SK-MEL-5 (cell line): Measurements from ENCODE around the gene TBL1X. TPM values are rescaled to one million over a fixed set of nuclear protein-coding genes. Genes with fewer than 3 reads are reported as not detected.
"Not testable (repeated sequence)": the region's sequence is repeated elsewhere in the genome, so short reads cannot be mapped to it uniquely, and the experiment has no call there.

ENCODE experiments used
- DNase-seq: peaks from one replicate; pipeline ENCODE4 v3.0.0-alpha.2; 2016; ENCODE audit warnings: low read depth, low spot score
- in situ Hi-C: cut with HindIII; loops from 2 replicates; pipeline ENCODE4 v1.10.0; 2016; ENCODE audit warnings: low sequenced_read_pairs, high pct_unique_total_duplicates, low pct_unique_long_range_greater_than_20kb
- total RNA-seq: library from RNA; depleted of rRNA; stranded (reverse); fragments of >200 nt; shearing (Covaris generic); gene quantifications from 2 replicates; pipeline ENCODE4 v1.2.3, GENCODE V29; 2014

Gene TBL1X
- total RNA-seq, 1 experiment from 2014 or later = 5.3 TPM

GRCh38 chrX:9729171-9729885 lies 264.5 kb downstream of the TBL1X start:
- in situ Hi-C loops = no loop called here
- peak; percentile 86 for DNase-seq

- no peak for DNase-seq
- in situ Hi-C loops = no loop called here
Measured at GRCh38 chrX:9730078-9730477, 265.2 kb downstream of the TBL1X start.

- in situ Hi-C loops = no loop called here
- DNase-seq = no peak
Measured at GRCh38 chrX:9730752-9731151, 265.9 kb downstream of the TBL1X start.

- in situ Hi-C loops = no loop called here
- no peak for DNase-seq
Measured at GRCh38 chrX:9737363-9737762, 272.5 kb downstream of the TBL1X start.

- DNase-seq = no peak
- in situ Hi-C loops = no loop called here
Measured at GRCh38 chrX:9738151-9738550, 273.3 kb downstream of the TBL1X start.

GRCh38 chrX:9739130-9739529 lies 274.3 kb downstream of the TBL1X start:
- DNase-seq = no peak
- in situ Hi-C loops = no loop called here

GRCh38 chrX:9745417-9746115 lies 280.7 kb downstream of the TBL1X start:
- no peak for DNase-seq

GRCh38 chrX:9746148-9746888 lies 281.5 kb downstream of the TBL1X start:
- in situ Hi-C loops = no loop called here
- DNase-seq = no peak

More at GRCh38 chrX:9745417-9746115, 280.7 kb downstream of the TBL1X start:
- in situ Hi-C loops = no loop called here

GRCh38 chrX:9747644-9748043 lies 282.8 kb downstream of the TBL1X start:
- DNase-seq = no peak
- in situ Hi-C loops = no loop called here

GRCh38 chrX:9749146-9749692 lies 284.4 kb downstream of the TBL1X start:
- DNase-seq = no peak
- in situ Hi-C loops = no loop called here

GRCh38 chrX:9757366-9757765 lies 292.5 kb downstream of the TBL1X start:
- in situ Hi-C loops = no loop called here

GRCh38 chrX:9758021-9758638 lies 293.3 kb downstream of the TBL1X start:
- in situ Hi-C loops = no loop called here
- no peak for DNase-seq

More at GRCh38 chrX:9757366-9757765, 292.5 kb downstream of the TBL1X start:
- no peak for DNase-seq

- peak; percentile 32 for DNase-seq
- in situ Hi-C loops = no loop called here
Measured at GRCh38 chrX:9759337-9759736, 294.5 kb downstream of the TBL1X start.

GRCh38 chrX:9765072-9765736 lies 300.3 kb downstream of the TBL1X start:
- in situ Hi-C loops = no loop called here
- no peak for DNase-seq

- in situ Hi-C loops = no loop called here
Measured at GRCh38 chrX:9765737-9766097, 300.9 kb downstream of the TBL1X start, which contains the start of gene GPR143. Gene GPR143 (minus strand): TSS chrX:9765847. CDS start chrX:9765817, 30 bp downstream.

GRCh38 chrX:9767375-9767774 lies 302.5 kb downstream of the TBL1X start:
- no peak for DNase-seq
- in situ Hi-C loops = no loop called here

More at GRCh38 chrX:9765737-9766097, 300.9 kb downstream of the TBL1X start, which contains the start of gene GPR143:
- DNase-seq = peak; percentile 86

- DNase-seq, in situ Hi-C loops: not testable (repeated sequence)
Measured at GRCh38 chrX:9768321-9768839, 303.5 kb downstream of the TBL1X start.
